GM12874 (cell line): Measurements from ENCODE around the gene FITM1.

ENCODE experiments used
- TF ChIP-seq, protein P1 (sequence below): IDR thresholded peaks from 2 replicates; pipeline ENCODE4 v1.5.1; 2011; ENCODE audit warnings: low read depth, mild to moderate bottlenecking, control low read depth, low read length, moderate library complexity; ENCODE audit not compliant: insufficient read depth

Gene FITM1

DNA sequence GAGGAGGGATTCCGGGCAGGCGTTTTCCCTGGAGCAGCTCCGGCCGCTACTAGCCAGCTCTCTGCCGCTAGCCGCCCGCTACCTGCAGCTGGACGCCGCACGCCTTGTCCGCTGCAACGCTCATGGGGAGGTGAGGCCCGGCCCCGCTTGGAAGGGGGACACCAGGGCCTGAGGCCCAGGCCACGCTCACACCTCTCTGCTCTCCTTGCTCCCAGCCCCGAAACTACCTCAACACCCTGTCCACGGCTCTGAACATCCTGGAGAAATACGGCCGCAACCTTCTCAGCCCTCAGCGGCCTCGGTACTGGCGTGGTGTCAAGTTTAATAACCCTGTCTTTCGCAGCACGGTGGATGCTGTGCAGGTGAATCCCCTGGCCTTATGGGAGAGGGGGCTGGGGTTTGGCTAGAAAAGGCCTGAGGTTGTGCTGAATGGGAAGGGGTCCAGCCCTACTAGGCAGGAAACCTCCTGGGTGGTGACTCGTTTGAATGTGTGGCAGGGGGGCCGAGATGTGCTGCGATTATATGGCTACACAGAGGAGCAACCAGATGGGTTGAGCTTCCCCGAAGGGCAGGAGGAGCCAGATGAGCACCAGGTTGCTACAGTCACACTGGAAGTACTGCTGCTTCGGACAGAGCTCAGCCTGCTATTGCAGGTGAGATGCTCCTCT is 17.4 kb downstream of the FITM1 start:
- TF ChIP-seq, protein P1, sequence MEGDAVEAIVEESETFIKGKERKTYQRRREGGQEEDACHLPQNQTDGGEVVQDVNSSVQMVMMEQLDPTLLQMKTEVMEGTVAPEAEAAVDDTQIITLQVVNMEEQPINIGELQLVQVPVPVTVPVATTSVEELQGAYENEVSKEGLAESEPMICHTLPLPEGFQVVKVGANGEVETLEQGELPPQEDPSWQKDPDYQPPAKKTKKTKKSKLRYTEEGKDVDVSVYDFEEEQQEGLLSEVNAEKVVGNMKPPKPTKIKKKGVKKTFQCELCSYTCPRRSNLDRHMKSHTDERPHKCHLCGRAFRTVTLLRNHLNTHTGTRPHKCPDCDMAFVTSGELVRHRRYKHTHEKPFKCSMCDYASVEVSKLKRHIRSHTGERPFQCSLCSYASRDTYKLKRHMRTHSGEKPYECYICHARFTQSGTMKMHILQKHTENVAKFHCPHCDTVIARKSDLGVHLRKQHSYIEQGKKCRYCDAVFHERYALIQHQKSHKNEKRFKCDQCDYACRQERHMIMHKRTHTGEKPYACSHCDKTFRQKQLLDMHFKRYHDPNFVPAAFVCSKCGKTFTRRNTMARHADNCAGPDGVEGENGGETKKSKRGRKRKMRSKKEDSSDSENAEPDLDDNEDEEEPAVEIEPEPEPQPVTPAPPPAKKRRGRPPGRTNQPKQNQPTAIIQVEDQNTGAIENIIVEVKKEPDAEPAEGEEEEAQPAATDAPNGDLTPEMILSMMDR: no peak

DNA sequence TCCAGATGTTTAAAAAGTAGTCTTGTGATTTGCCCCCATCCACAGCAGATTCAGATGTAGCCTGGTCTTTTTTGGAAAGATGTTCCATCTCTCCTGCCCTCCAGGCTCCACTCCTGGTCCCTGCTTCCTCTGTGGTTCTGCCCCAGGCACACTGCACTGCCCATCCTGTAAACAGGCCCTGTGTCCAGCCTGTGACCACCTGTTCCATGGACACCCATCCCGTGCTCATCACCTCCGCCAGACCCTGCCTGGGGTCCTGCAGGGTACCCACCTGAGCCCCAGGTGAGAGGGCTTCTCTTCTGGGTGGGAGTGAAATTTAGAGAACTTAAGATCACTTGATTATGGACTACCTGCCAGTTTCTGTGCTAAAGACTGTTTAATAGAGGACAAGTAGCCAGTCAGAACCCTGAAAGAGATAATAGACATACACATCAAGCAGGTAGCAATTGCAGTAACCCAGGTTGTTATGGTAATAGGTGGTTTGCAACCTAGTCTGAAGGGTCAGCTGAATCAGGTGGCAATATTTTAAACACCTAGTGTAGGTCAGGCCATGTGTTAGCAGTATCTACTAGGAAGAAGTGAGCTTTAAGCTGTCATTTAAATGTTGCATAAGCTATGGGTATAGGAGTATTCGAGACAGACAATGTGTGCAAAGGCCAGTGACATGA is 19.0 kb downstream of the FITM1 start:
- TF ChIP-seq, protein P1: no peak

DNA sequence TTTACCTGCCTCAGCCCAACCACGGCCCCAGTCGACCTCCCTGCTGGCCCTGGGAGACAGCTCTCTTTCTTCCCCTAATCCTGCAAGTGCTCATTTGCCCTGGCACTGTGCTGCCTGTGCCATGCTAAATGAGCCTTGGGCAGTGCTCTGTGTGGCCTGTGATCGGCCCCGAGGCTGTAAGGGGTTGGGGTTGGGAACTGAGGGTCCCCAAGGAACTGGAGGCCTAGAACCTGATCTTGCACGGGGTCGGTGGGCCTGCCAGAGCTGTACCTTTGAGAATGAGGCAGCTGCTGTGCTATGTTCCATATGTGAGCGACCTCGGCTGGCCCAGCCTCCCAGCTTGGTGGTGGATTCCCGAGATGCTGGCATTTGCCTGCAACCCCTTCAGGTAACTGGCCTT is 19.6 kb downstream of the FITM1 start:
- TF ChIP-seq, protein P1: no peak

DNA sequence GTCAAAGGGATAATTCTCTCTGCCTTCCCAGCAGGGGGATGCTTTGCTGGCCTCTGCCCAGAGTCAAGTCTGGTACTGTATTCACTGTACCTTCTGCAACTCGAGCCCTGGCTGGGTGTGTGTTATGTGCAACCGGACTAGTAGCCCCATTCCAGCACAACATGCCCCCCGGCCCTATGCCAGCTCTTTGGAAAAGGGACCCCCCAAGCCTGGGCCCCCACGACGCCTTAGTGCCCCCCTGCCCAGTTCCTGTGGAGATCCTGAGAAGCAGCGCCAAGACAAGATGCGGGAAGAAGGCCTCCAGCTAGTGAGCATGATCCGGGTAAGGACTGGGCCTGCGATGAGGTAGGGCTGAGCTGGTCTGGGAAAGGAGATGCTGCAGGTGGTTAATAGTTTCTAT is 20.1 kb downstream of the FITM1 start:
- TF ChIP-seq, protein P1: no peak

DNA sequence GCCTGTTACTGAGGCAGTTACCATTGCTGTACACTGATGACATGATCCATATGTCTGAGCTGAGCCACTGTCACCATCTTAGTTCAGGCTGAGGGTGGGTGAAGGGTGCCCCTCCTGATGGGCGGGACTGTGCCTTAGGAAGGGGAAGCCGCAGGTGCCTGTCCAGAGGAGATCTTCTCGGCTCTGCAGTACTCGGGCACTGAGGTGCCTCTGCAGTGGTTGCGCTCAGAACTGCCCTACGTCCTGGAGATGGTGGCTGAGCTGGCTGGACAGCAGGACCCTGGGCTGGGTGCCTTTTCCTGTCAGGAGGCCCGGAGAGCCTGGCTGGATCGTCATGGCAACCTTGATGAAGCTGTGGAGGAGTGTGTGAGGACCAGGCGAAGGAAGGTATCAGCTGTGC is 20.5 kb downstream of the FITM1 start:
- TF ChIP-seq, protein P1: no peak

DNA sequence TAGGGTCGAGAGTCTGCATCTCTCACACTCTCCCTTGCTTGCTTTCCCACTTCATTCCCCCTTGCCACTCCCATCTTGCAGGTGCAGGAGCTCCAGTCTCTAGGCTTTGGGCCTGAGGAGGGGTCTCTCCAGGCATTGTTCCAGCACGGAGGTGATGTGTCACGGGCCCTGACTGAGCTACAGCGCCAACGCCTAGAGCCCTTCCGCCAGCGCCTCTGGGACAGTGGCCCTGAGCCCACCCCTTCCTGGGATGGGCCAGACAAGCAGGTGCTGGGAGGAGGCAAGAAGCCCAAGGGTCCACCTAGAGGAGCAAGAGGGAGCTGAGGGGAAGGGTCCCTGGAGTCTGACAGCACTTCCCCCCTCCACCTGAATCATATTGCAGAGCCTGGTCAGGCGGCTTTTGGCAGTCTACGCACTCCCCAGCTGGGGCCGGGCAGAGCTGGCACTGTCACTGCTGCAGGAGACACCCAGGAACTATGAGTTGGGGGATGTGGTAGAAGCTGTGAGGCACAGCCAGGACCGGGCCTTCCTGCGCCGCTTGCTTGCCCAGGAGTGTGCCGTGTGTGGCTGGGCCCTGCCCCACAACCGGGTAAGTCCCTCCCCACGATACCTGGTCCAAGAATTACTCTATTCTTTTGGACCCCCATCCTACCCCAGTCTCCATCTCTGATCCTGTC is 21.1 kb downstream of the FITM1 start:
- TF ChIP-seq, protein P1: no peak

DNA sequence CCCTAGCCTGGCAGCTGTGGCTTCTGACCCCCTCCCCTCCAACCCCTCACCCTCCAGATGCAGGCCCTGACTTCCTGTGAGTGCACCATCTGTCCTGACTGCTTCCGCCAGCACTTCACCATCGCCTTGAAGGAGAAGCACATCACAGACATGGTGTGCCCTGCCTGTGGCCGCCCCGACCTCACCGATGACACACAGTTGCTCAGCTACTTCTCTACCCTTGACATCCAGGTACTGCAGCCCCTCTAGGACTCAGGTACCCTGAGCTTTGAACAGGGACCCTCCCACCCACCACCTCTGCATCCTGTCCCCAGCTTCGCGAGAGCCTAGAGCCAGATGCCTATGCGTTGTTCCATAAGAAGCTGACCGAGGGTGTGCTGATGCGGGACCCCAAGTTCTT is 24.6 kb downstream of the FITM1 start:
- TF ChIP-seq, protein P1: no peak
